KMS-11 (cell line): ENCODE data around the gene ISX.

ENCODE experiments used
- H2AFZ ChIP-seq: fragments of 200-600 bp; sonication (generic); 2 replicates; pipeline ENCODE4 v1.6.1; 2016; ENCODE audit warnings: antibody characterized with exemption, mixed run types, low read depth
- H3K27ac ChIP-seq: fragments of 200-600 bp; sonication (generic); 2 replicates; pipeline ENCODE4 v1.6.1; 2016; ENCODE audit warnings: mild to moderate bottlenecking, mixed run types
- H3K27me3 ChIP-seq: fragments of 200-600 bp; sonication (generic); 2 replicates; pipeline ENCODE4 v1.6.1; 2017; ENCODE audit warnings: mild to moderate bottlenecking, low read depth, mixed run types, moderate library complexity; ENCODE audit not compliant: insufficient read depth
- H3K36me3 ChIP-seq: fragments of 200-600 bp; sonication (generic); 2 replicates; pipeline ENCODE4 v1.6.1; 2017; ENCODE audit warnings: mild to moderate bottlenecking, mixed run types; ENCODE audit not compliant: insufficient read depth
- H3K4me1 ChIP-seq: fragments of 200-600 bp; sonication (generic); 2 replicates; pipeline ENCODE4 v1.6.1; 2016; ENCODE audit warnings: mild to moderate bottlenecking, low read depth, mixed run types; ENCODE audit not compliant: poor library complexity, severe bottlenecking
- H3K4me2 ChIP-seq: fragments of 200-600 bp; sonication (generic); 2 replicates; pipeline ENCODE4 v1.7.0; 2016; ENCODE audit warnings: mild to moderate bottlenecking, mixed run types
- H3K4me3 ChIP-seq: fragments of 200-600 bp; sonication (generic); IDR thresholded peaks from 2 replicates; pipeline ENCODE4 v1.6.1; 2017; ENCODE audit warnings: low read depth, low read length, mixed read lengths; ENCODE audit not compliant: insufficient read depth
- H3K79me2 ChIP-seq: fragments of 200-600 bp; sonication (generic); 2 replicates; pipeline ENCODE4 v1.6.1; 2016; ENCODE audit warnings: low read depth, mixed run types; ENCODE audit not compliant: insufficient read depth
- H3K9ac ChIP-seq: fragments of 200-600 bp; sonication (generic); 2 replicates; pipeline ENCODE4 v1.6.1; 2016; ENCODE audit warnings: mild to moderate bottlenecking, mixed run types
- H4K20me1 ChIP-seq: fragments of 200-600 bp; sonication (generic); 2 replicates; pipeline ENCODE4 v1.6.1; 2016; ENCODE audit warnings: mild to moderate bottlenecking, mixed run types; ENCODE audit not compliant: insufficient read depth
- CTCF ChIP-seq: fragments of 200-600 bp; sonication (generic); conservative IDR thresholded peaks from 2 replicates; pipeline ENCODE4 v1.6.1; 2017; ENCODE audit warnings: low read depth, mild to moderate bottlenecking, antibody characterized with exemption, low read length, moderate library complexity, mixed read lengths

The ISX gene

GRCh38 chr22:35111244-35111643, 45.3 kb downstream of the ISX start:
- Histone ChIP-seq H2AFZ (no peak overlapping the region), H3K4me1 (no peaks in the 10 kb centered on the region), H3K27me3 (no peaks in the 10 kb centered on the region), H3K9ac (no peak overlapping the region), H3K4me2 (no peak overlapping the region), H4K20me1 (no peaks in the 10 kb centered on the region), H3K36me3 (no peaks in the 10 kb centered on the region), H3K4me3 (no peak overlapping the region), H3K79me2 (no peaks in the 10 kb centered on the region), H3K27ac (no peak overlapping the region)
- TF ChIP-seq CTCF = no peak

GRCh38 chr22:35113341-35113740, 47.4 kb downstream of the ISX start:
- Histone ChIP-seq H3K27me3 (no peaks in the 10 kb centered on the region), H3K36me3 (no peaks in the 10 kb centered on the region), H3K9ac (no peak overlapping the region), H3K79me2 (no peaks in the 10 kb centered on the region), H2AFZ (no peak overlapping the region), H3K4me2 (no peak overlapping the region), H3K4me1 (no peaks in the 10 kb centered on the region), H3K4me3 (no peak overlapping the region), H3K27ac (no peak overlapping the region), H4K20me1 (no peaks in the 10 kb centered on the region)
- TF ChIP-seq CTCF = no peak

- Histone ChIP-seq H3K79me2 (no peaks in the 10 kb centered on the region), H3K27ac (no peak overlapping the region), H4K20me1 (no peaks in the 10 kb centered on the region)
Measured at GRCh38 chr22:35114131-35114980, 48.4 kb downstream of the ISX start.

GRCh38 chr22:35115515-35115914, 49.6 kb downstream of the ISX start:
- H3K27me3 ChIP-seq = no peaks in the 10 kb centered on the region
- no peak overlapping the region for H3K27ac ChIP-seq
- no peaks in the 10 kb centered on the region for H4K20me1 ChIP-seq
- TF ChIP-seq CTCF = no peak
- no peak overlapping the region for H3K4me3 ChIP-seq
- no peak overlapping the region for H3K9ac ChIP-seq
- no peaks in the 10 kb centered on the region for H3K4me1 ChIP-seq
- H3K79me2 ChIP-seq = no peaks in the 10 kb centered on the region
- H3K36me3 ChIP-seq = no peaks in the 10 kb centered on the region
- no peak overlapping the region for H3K4me2 ChIP-seq
- no peak overlapping the region for H2AFZ ChIP-seq

More at GRCh38 chr22:35114131-35114980, 48.4 kb downstream of the ISX start:
- no peak overlapping the region for H3K4me3 ChIP-seq
- H3K36me3 ChIP-seq = no peaks in the 10 kb centered on the region
- H3K4me1 ChIP-seq = no peaks in the 10 kb centered on the region
- H3K9ac ChIP-seq = no peak overlapping the region
- TF ChIP-seq CTCF = no peak
- no peak overlapping the region for H3K4me2 ChIP-seq
- no peaks in the 10 kb centered on the region for H3K27me3 ChIP-seq
- H2AFZ ChIP-seq = no peak overlapping the region
